ENCODE measurements around the gene KLRF2. TPM values are rescaled to one million over a fixed set of nuclear protein-coding genes. Genes with fewer than 3 reads are reported as not detected.

The KLRF2 gene
- polyA plus RNA-seq, 1 of the 3 experiments (the other 2 are of a cell fraction): not detected

DNA sequence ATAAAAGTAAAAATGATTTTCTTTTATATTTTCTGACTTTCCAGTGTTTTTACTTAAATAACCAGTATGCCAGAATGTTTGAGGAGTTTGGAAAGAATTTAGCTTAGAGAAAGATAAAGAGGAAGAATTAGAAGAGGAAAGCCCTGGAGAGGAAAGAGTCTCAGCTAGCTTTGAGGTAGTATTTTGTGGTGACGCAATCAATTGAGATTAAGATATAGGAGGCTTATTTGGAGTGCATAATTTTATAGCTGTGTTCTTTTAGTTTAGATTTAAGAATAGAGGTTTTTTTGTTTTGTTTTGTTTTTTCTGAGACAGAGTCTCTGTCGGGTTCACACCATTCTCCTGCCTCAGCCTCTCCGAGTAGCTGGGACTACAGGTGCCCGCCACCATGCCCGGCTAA is 30.2 kb upstream of the KLRF2 start:
- 27% methylated on average over 5 of the region's 5 CpGs for WGBS (ENCODE audit: low lambda C conversion rate)
- H3K9ac ChIP-seq: no peak overlapping the region
- no peak for DNase-seq
- no peaks in the 10 kb centered on the region for H3K36me3 ChIP-seq (replicated peaks in 1 of 2; ENCODE audit: control insufficient read depth in 1 of 2, insufficient read depth in 2 of 2, low read length in 1 of 2)
- no peaks in the 10 kb centered on the region for H3K79me2 ChIP-seq (ENCODE audit: insufficient read depth)
- H3K4me2 ChIP-seq: no peak overlapping the region
- H3K9me2 ChIP-seq: no peaks in the 10 kb centered on the region
- H3K4me1 ChIP-seq (ENCODE audit: control insufficient read depth in 1 of 2, insufficient read depth in 2 of 2, low read depth in 1 of 2, low read length in 1 of 2): no peaks in the 10 kb centered on the region
- CTCF ChIA-PET: no interaction called here
- no peaks in the 10 kb centered on the region for H4K20me1 ChIP-seq (ENCODE audit: insufficient read depth)
- POLR2A ChIA-PET: no interaction called here
- TF ChIP-seq JUND (IDR thresholded peaks at IDR 0.05): no peak
- TF ChIP-seq ELF1 (IDR thresholded peaks at IDR 0.05): no peak
- TF ChIP-seq RCOR1 (IDR thresholded peaks at IDR 0.05; ENCODE audit: low read length): no peak
- no peak for TF ChIP-seq RXRA (IDR thresholded peaks at IDR 0.05; ENCODE audit: borderline replicate concordance, low read depth)
- no peak for TF ChIP-seq MXI1 (IDR thresholded peaks at IDR 0.05; ENCODE audit: low read depth, low read length)
- no peak for TF ChIP-seq EZH2phosphoT487 (IDR thresholded peaks at IDR 0.05; ENCODE audit: borderline replicate concordance, low read depth)
- TF ChIP-seq, protein P1, sequence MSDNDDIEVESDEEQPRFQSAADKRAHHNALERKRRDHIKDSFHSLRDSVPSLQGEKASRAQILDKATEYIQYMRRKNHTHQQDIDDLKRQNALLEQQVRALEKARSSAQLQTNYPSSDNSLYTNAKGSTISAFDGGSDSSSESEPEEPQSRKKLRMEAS (IDR thresholded peaks at IDR 0.05; ENCODE audit: low read depth): no peak
- TF ChIP-seq YY1 (IDR thresholded peaks at IDR 0.05; ENCODE audit: low read depth): no peak
- no peak for TF ChIP-seq MEF2A (IDR thresholded peaks at IDR 0.05; ENCODE audit: borderline replicate concordance, low read depth)
- TF ChIP-seq, protein P2, sequence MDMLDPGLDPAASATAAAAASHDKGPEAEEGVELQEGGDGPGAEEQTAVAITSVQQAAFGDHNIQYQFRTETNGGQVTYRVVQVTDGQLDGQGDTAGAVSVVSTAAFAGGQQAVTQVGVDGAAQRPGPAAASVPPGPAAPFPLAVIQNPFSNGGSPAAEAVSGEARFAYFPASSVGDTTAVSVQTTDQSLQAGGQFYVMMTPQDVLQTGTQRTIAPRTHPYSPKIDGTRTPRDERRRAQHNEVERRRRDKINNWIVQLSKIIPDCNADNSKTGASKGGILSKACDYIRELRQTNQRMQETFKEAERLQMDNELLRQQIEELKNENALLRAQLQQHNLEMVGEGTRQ (IDR thresholded peaks at IDR 0.05; ENCODE audit: borderline replicate concordance, low read depth, low read length): no peak
- TF ChIP-seq GATA2 (CRISPR knock-in tag; IDR thresholded peaks at IDR 0.05): no peak
- TF ChIP-seq SMC3 (IDR thresholded peaks at IDR 0.05; ENCODE audit: low read depth, low read length): no peak
- TF ChIP-seq TAF1 (IDR thresholded peaks at IDR 0.05; ENCODE audit: borderline replicate concordance, low read depth, low read length): no peak
- TF ChIP-seq, protein P3, sequence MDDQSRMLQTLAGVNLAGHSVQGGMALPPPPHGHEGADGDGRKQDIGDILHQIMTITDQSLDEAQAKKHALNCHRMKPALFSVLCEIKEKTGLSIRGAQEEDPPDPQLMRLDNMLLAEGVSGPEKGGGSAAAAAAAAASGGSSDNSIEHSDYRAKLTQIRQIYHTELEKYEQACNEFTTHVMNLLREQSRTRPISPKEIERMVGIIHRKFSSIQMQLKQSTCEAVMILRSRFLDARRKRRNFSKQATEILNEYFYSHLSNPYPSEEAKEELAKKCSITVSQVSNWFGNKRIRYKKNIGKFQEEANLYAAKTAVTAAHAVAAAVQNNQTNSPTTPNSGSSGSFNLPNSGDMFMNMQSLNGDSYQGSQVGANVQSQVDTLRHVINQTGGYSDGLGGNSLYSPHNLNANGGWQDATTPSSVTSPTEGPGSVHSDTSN (IDR thresholded peaks at IDR 0.05): no peak
- H2AFZ ChIP-seq (ENCODE audit: low read depth): no peak overlapping the region
- no peak overlapping the region for H3K27ac ChIP-seq (ENCODE audit: low read depth in 2 of 2, low read length in 1 of 2)
- H3K4me3 ChIP-seq (ENCODE audit: low read depth in 2 of 2, low read length in 1 of 2): no peak overlapping the region
- no peaks in the 10 kb centered on the region for H3K27me3 ChIP-seq (ENCODE audit: insufficient read depth)
- no peaks in the 10 kb centered on the region for H3K9me3 ChIP-seq
- H3F3A ChIP-seq (replicated peaks; ENCODE audit: insufficient read depth): no peaks in the 10 kb centered on the region

DNA sequence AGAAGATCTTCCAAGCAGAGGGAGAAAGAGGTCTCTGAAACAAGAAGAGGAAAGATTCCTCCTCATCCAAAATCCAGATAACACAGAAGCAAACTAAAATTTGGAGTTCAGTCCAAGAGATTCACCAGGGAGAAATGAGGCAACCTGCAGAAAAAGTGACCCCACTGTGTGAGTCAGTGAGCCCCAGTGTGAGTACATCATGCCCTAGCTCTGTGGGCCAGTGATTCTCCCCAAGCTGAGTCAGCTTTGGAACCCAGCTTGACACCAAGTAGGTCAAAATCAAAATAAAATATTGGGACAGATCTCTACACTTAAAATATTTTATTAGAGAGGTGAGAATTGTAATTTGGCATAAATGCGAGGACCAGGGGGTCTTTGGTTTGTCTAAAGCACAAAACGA is 29.4 kb upstream of the KLRF2 start:
- H3K4me2 ChIP-seq: no peak overlapping the region
- no peaks in the 10 kb centered on the region for H3K36me3 ChIP-seq (replicated peaks in 1 of 2; ENCODE audit: control insufficient read depth in 1 of 2, insufficient read depth in 2 of 2, low read length in 1 of 2)
- no peak overlapping the region for H3K9ac ChIP-seq
- WGBS (ENCODE audit: low lambda C conversion rate): 2% methylated on average over 2 of the region's 2 CpGs
- H4K20me1 ChIP-seq (ENCODE audit: insufficient read depth): no peaks in the 10 kb centered on the region
- no peaks in the 10 kb centered on the region for H3K9me3 ChIP-seq
- H3K4me1 ChIP-seq (ENCODE audit: control insufficient read depth in 1 of 2, insufficient read depth in 2 of 2, low read depth in 1 of 2, low read length in 1 of 2): no peaks in the 10 kb centered on the region
- no peak for DNase-seq
- H3K9me2 ChIP-seq: no peaks in the 10 kb centered on the region
- CTCF ChIA-PET: no interaction called here
- POLR2A ChIA-PET: no interaction called here
- H3K4me3 ChIP-seq (ENCODE audit: low read depth in 2 of 2, low read length in 1 of 2): no peak overlapping the region
- no peaks in the 10 kb centered on the region for H3K79me2 ChIP-seq (ENCODE audit: insufficient read depth)
- no peaks in the 10 kb centered on the region for H3K27me3 ChIP-seq (ENCODE audit: insufficient read depth)
- H3K27ac ChIP-seq (ENCODE audit: low read depth in 2 of 2, low read length in 1 of 2): no peak overlapping the region
- no peak overlapping the region for H2AFZ ChIP-seq (ENCODE audit: low read depth)
- no peaks in the 10 kb centered on the region for H3F3A ChIP-seq (replicated peaks; ENCODE audit: insufficient read depth)
- TF ChIP-seq, protein P3 (IDR thresholded peaks at IDR 0.05): no peak
- TF ChIP-seq YY1 (IDR thresholded peaks at IDR 0.05; ENCODE audit: low read depth) (no peak), NFIC (IDR thresholded peaks at IDR 0.05; ENCODE audit: borderline replicate concordance) (no peak), TCF12 (IDR thresholded peaks at IDR 0.05) (no peak), POLR2AphosphoS5 (IDR thresholded peaks at IDR 0.05; ENCODE audit: low read depth, low read length) (no peak), RAD21 (IDR thresholded peaks at IDR 0.05; ENCODE audit: low read length) (no peak), SMC3 (IDR thresholded peaks at IDR 0.05; ENCODE audit: low read depth, low read length) (no peak), MEF2A (IDR thresholded peaks at IDR 0.05; ENCODE audit: borderline replicate concordance, low read depth) (no peak), EP300 (IDR thresholded peaks at IDR 0.05; ENCODE audit: borderline replicate concordance in 1 of 2, low read depth in 1 of 2, low read length in 1 of 2) (no peak), TAF1 (IDR thresholded peaks at IDR 0.05; ENCODE audit: borderline replicate concordance, low read depth, low read length) (no peak)
- TF ChIP-seq, protein P4, sequence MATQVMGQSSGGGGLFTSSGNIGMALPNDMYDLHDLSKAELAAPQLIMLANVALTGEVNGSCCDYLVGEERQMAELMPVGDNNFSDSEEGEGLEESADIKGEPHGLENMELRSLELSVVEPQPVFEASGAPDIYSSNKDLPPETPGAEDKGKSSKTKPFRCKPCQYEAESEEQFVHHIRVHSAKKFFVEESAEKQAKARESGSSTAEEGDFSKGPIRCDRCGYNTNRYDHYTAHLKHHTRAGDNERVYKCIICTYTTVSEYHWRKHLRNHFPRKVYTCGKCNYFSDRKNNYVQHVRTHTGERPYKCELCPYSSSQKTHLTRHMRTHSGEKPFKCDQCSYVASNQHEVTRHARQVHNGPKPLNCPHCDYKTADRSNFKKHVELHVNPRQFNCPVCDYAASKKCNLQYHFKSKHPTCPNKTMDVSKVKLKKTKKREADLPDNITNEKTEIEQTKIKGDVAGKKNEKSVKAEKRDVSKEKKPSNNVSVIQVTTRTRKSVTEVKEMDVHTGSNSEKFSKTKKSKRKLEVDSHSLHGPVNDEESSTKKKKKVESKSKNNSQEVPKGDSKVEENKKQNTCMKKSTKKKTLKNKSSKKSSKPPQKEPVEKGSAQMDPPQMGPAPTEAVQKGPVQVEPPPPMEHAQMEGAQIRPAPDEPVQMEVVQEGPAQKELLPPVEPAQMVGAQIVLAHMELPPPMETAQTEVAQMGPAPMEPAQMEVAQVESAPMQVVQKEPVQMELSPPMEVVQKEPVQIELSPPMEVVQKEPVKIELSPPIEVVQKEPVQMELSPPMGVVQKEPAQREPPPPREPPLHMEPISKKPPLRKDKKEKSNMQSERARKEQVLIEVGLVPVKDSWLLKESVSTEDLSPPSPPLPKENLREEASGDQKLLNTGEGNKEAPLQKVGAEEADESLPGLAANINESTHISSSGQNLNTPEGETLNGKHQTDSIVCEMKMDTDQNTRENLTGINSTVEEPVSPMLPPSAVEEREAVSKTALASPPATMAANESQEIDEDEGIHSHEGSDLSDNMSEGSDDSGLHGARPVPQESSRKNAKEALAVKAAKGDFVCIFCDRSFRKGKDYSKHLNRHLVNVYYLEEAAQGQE (IDR thresholded peaks at IDR 0.05; ENCODE audit: low read depth, low read length): no peak
- TF ChIP-seq, protein P1 (IDR thresholded peaks at IDR 0.05; ENCODE audit: low read depth): no peak

Data from SK-N-SH (cell line).